IMR-90 (cell line): Measurements from ENCODE around the gene TMEM72. TPM values are rescaled to one million over a fixed set of nuclear protein-coding genes. Genes with fewer than 3 reads are reported as not detected.

ENCODE experiments used
- ATAC-seq: fragments of 200-7000 bp; cut with Tn5 transposase; 2 replicates; pipeline ENCODE4 v1.9.1; 2020; ENCODE audit warnings: low read depth, mild to moderate bottlenecking, moderate library complexity
- BruUV-seq: library from RNA; stranded (reverse); fragments of 400-500 nt; replicated peaks from 2 replicates; lab custom pipeline; 2021; lab: Mats Ljungman, UMichigan
- CTCF ChIA-PET: fragments of 300-600 bp; formaldehyde crosslinking; extraction: SDS; loops from one replicate; lab custom pipeline; 2021; ENCODE audit warnings: antibody characterized with exemption; lab: Yijun Ruan, JAX
- POLR2A ChIA-PET: fragments of 300-600 bp; sonication (Branson Sonifier 250); formaldehyde crosslinking; loops from one replicate; lab custom pipeline; 2022; ENCODE audit warnings: antibody characterized with exemption; ENCODE audit not compliant: unreplicated experiment; lab: Charles Lee
- DNase-seq: peaks from one replicate; pipeline ENCODE4 v3.0.0; 2013
- H2AFZ ChIP-seq: replicated peaks from 2 replicates; pipeline ENCODE3; 2013; ENCODE audit warnings: low read length, mild to moderate bottlenecking; ENCODE audit not compliant: poor library complexity
- H2AK5ac ChIP-seq: 2 replicates; pipeline ENCODE4 v1.6.1; 2013; ENCODE audit warnings: low read depth, low read length, inconsistent platforms
- H2AK9ac ChIP-seq: replicated peaks from 2 replicates; pipeline ENCODE3; 2013; ENCODE audit warnings: mild to moderate bottlenecking, low read depth, low read length, moderate library complexity; ENCODE audit not compliant: poor library complexity
- H2BK120ac ChIP-seq: 2 replicates; pipeline ENCODE4 v1.6.1; 2013; ENCODE audit warnings: low read depth, low read length, inconsistent platforms
- H2BK15ac ChIP-seq: 3 replicates; pipeline ENCODE4 v1.6.1; 2013; ENCODE audit warnings: low read depth, low read length, inconsistent platforms
- H2BK20ac ChIP-seq: 2 replicates; pipeline ENCODE4 v1.6.1; 2013; ENCODE audit warnings: low read depth, mild to moderate bottlenecking, inconsistent platforms, low read length, moderate library complexity
- H2BK5ac ChIP-seq: 2 replicates; pipeline ENCODE4 v1.6.1; 2013; ENCODE audit warnings: mild to moderate bottlenecking, low read depth, low read length, inconsistent platforms; ENCODE audit not compliant: poor library complexity, severe bottlenecking
- H3K14ac ChIP-seq: replicated peaks from 2 replicates; pipeline ENCODE4 v1.6.1; 2013; ENCODE audit warnings: low read depth, low read length, inconsistent platforms
- H3K18ac ChIP-seq: 2 replicates; pipeline ENCODE4 v1.6.1; 2013; ENCODE audit warnings: low read depth, low read length, control low read depth
- H3K23ac ChIP-seq: 2 replicates; pipeline ENCODE4 v1.6.1; 2013; ENCODE audit warnings: low read depth, low read length, inconsistent platforms
- H3K27ac ChIP-seq: 2 replicates; pipeline ENCODE4 v1.5.1; 2013; ENCODE audit warnings: mild to moderate bottlenecking, control low read depth, low read length; ENCODE audit not compliant: insufficient read depth
- H3K27me3 ChIP-seq: 2 replicates; pipeline ENCODE4 v1.6.1; 2013; ENCODE audit warnings: low read length; ENCODE audit not compliant: control insufficient read depth, insufficient read depth
- H3K36me3 ChIP-seq: 2 replicates; pipeline ENCODE4 v1.6.1; 2013; ENCODE audit warnings: low read length, mixed read lengths; ENCODE audit not compliant: control insufficient read depth, insufficient read depth
- H3K4ac ChIP-seq: 2 replicates; pipeline ENCODE4 v1.6.1; 2013; ENCODE audit warnings: low read depth, low read length, inconsistent platforms
- H3K4me1 ChIP-seq: 2 replicates; pipeline ENCODE4 v1.6.1; 2013; ENCODE audit warnings: low read length, mixed read lengths; ENCODE audit not compliant: control insufficient read depth, insufficient read depth
- H3K4me2 ChIP-seq: 2 replicates; pipeline ENCODE4 v1.6.1; 2013; ENCODE audit warnings: low read depth, mild to moderate bottlenecking, control low read depth, low read length, moderate library complexity
- H3K4me3 ChIP-seq: 2 replicates; pipeline ENCODE4 v1.5.1; 2013; ENCODE audit warnings: low read depth, mild to moderate bottlenecking, control low read depth, low read length, moderate library complexity; ENCODE audit not compliant: insufficient read depth
- H3K56ac ChIP-seq: 2 replicates; pipeline ENCODE4 v1.6.1; 2013; ENCODE audit warnings: low read length, inconsistent platforms; ENCODE audit not compliant: insufficient read depth; ENCODE audit errors: extremely low read depth
- H3K79me1 ChIP-seq, 2 experiments: 2 replicates each; pipeline ENCODE4 v1.6.1; 2013; ENCODE audit warnings: low read length in 2 of 2, inconsistent platforms in 1 of 2, low read depth in 1 of 2
- H3K9ac ChIP-seq: 2 replicates; pipeline ENCODE4 v1.6.1; 2013; ENCODE audit warnings: low read depth, low read length, control low read depth
- H3K9me1 ChIP-seq: 2 replicates; pipeline ENCODE4 v1.6.1; 2013; ENCODE audit warnings: low read length, inconsistent platforms; ENCODE audit not compliant: insufficient read depth
- H3K9me3 ChIP-seq: 2 replicates; pipeline ENCODE4 v1.6.1; 2013; ENCODE audit warnings: low read length; ENCODE audit not compliant: control insufficient read depth, insufficient read depth
- H4K20me1 ChIP-seq: 2 replicates; pipeline ENCODE4 v1.6.1; 2013; ENCODE audit warnings: low read length, inconsistent platforms; ENCODE audit not compliant: insufficient read depth
- H4K5ac ChIP-seq: 2 replicates; pipeline ENCODE4 v1.6.1; 2013; ENCODE audit warnings: mild to moderate bottlenecking, low read depth, low read length, control low read depth
- H4K8ac ChIP-seq, 2 experiments: 2 replicates each; pipeline ENCODE4 v1.6.1; 2013; ENCODE audit warnings: low read depth in 2 of 2, low read length in 2 of 2, control low read depth in 1 of 2, inconsistent platforms in 1 of 2
- H4K91ac ChIP-seq: 2 replicates; pipeline ENCODE4 v1.6.1; 2013; ENCODE audit warnings: low read depth, low read length, inconsistent platforms; ENCODE audit not compliant: insufficient read depth
- CTCF ChIP-seq: conservative IDR thresholded peaks from 2 replicates; pipeline ENCODE4 v1.5.1; 2012; ENCODE audit warnings: mild to moderate bottlenecking, low read depth, low read length, improper control_type of control experiment
- MAFK ChIP-seq: IDR thresholded peaks from 2 replicates; pipeline ENCODE4 v1.6.1; 2012; ENCODE audit warnings: low read depth, low read length, improper control_type of control experiment
- POLR2A ChIP-seq: IDR thresholded peaks from 2 replicates; pipeline ENCODE4 v1.6.1; 2012; ENCODE audit warnings: mild to moderate bottlenecking, low read depth, low read length
- WGBS, 2 experiments: methylation state at CpG; one replicate each; pipeline versions ENCODE4 v1.1.5 to v1.1.7; 2013; ENCODE audit warnings: missing lambda C conversion rate in 2 of 2; ENCODE audit not compliant: insufficient read length in 1 of 2; ENCODE audit errors: extremely low coverage in 2 of 2; 5-methylcytosine and 5-hydroxymethylcytosine counted together
- dilution Hi-C: fragments of 300-500 bp; cut with HindIII; formaldehyde crosslinking; loops from one replicate; pipeline ENCODE4 v1.14.3; 2018; ENCODE audit warnings: low sequenced_read_pairs; ENCODE audit not compliant: unreplicated experiment
- in situ Hi-C: fragments of 300-500 bp; cut with MboI; formaldehyde crosslinking; loops from 3 replicates; pipeline ENCODE4 v1.14.3; 2019; ENCODE audit warnings: low sequenced_read_pairs, inconsistent platforms, mixed read lengths
- intact Hi-C: fragments of 100-400 bp; cut with micrococcal nuclease; formaldehyde crosslinking; loops from 2 replicates; pipeline ENCODE4 v1.10.0; 2022
- polyA plus RNA-seq, 3 experiments: library from polyadenylated mRNA; depleted of rRNA; stranded (reverse); fragments of >200 nt; gene quantifications; 2 replicates each; pipeline ENCODE4 v1.2.3, GENCODE V29; 2012; ENCODE audit warnings: low replicate concordance in 1 of 3
- total RNA-seq: library from RNA; depleted of rRNA; stranded (reverse); fragments of >200 nt; gene quantifications from 2 replicates; pipeline ENCODE4 v1.2.3, GENCODE V29; 2012

The TMEM72 gene
- total and polyA plus RNA-seq, 2 of the 4 experiments (the other 2 are of a cell fraction) = not detected

DNA sequence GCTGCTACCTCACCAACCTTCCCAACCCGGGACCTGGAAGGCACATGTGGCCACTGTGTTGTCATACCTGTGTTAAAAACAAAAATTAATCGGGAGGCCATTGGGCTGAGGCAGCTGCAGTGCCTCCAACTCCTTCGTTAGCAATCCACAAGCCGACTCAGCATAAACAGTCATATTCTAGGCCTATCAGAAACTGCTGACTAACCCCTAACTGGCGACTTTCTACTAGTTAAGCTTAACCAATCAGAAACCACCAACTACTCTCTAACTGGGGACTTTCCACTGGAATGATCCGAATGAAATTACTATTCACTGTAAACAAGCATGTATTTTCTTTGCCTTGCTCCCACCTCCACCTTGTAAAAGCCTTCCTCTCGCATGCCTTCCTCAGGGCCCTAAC, 14.1 kb upstream of the TMEM72 start:
- ChIA-PET CTCF (no interaction called here), POLR2A (no interaction called here)
- no peak overlapping the region for H2BK20ac ChIP-seq
- H4K20me1 ChIP-seq = no peaks in the 10 kb centered on the region
- no peak for TF ChIP-seq POLR2A
- TF ChIP-seq CTCF = no peak
- TF ChIP-seq MAFK = peak; percentile 97
- no peak overlapping the region for H2BK120ac ChIP-seq
- no peak overlapping the region for H3K27ac ChIP-seq
- intact Hi-C loops = no loop called here
- BruUV-seq = no TSS peak
- H3K27me3 ChIP-seq = peaks cover 28% of the 10 kb centered on the region
- H2AK9ac ChIP-seq = no peak overlapping the region
- H2BK15ac ChIP-seq = no peak overlapping the region
- no peak overlapping the region for H4K91ac ChIP-seq
- dilution Hi-C loops = no loop called here
- H2AFZ ChIP-seq = no peak overlapping the region
- peak; percentile 18 for DNase-seq
- in situ Hi-C loops = no loop called here
- H2BK5ac ChIP-seq = no peak overlapping the region
- H3K4ac ChIP-seq = no peak overlapping the region
- H3K9ac ChIP-seq = no peak overlapping the region
- H3K23ac ChIP-seq = no peak overlapping the region
- H4K8ac ChIP-seq = no peak overlapping the region
- no peaks in the 10 kb centered on the region for H3K79me1 ChIP-seq
- H2AK5ac ChIP-seq = no peak overlapping the region
- no peak overlapping the region for H3K4me3 ChIP-seq
- no peaks in the 10 kb centered on the region for H3K9me1 ChIP-seq
- H3K4me1 ChIP-seq = no peaks in the 10 kb centered on the region
- H3K9me3 ChIP-seq = 0 out of 2 replicates have a peak, but pooled peaks cover 4% of the 10 kb centered on the region
- WGBS, 2 experiments = 70% methylated on average over 6 of the region's 7 CpGs; no CpG with 5 or more reads in 1 of the 2 experiments
- H4K5ac ChIP-seq = no peak overlapping the region
- no peak overlapping the region for H3K18ac ChIP-seq
- ATAC-seq = no peak
- no peaks in the 10 kb centered on the region for H3K36me3 ChIP-seq
- H3K56ac ChIP-seq = no peak overlapping the region
- H3K14ac ChIP-seq = no peak overlapping the region
- no peak overlapping the region for H3K4me2 ChIP-seq
